Thoracic aorta (tissue), 2 donors: ENCODE data around the gene DRD3. TPM values are rescaled to one million over a fixed set of nuclear protein-coding genes. Genes with fewer than 3 reads are reported as not detected.

Experiments
- ATAC-seq: fragments of 150-250 bp; one replicate; pipeline ENCODE4 v1.8.0; 2017; ENCODE audit warnings: low read depth; ENCODE audit not compliant: insufficient number of reproducible peaks, low FRiP score
- DNase-seq: peaks from one replicate; pipeline ENCODE4 v3.0.0-alpha.2; 2020; ENCODE audit warnings: low spot score
- H3K27ac ChIP-seq, 2 donors: fragments of 200-600 bp; sonication (generic); 1 replicate in 1 of 2; 2 replicates in 1 of 2; pipeline ENCODE4 v1.5.1; 2016; ENCODE audit warnings: mild to moderate bottlenecking in 2 of 2, moderate library complexity in 2 of 2
- H3K27me3 ChIP-seq: fragments of 200-600 bp; sonication (generic); replicated peaks from 2 replicates; pipeline ENCODE4 v1.6.0; 2016; ENCODE audit warnings: mild to moderate bottlenecking; ENCODE audit not compliant: insufficient read depth
- H3K36me3 ChIP-seq: fragments of 200-600 bp; sonication (generic); one replicate; pipeline ENCODE4 v1.5.1; 2016
- H3K4me1 ChIP-seq, 2 donors: fragments of 200-600 bp; sonication (generic); 1 replicate in 1 of 2; 2 replicates in 1 of 2; pipeline versions ENCODE4 v1.5.1 to v1.6.0; 2016; ENCODE audit warnings: low read depth in 2 of 2, mild to moderate bottlenecking in 1 of 2; ENCODE audit not compliant: control insufficient read depth in 1 of 2
- H3K4me3 ChIP-seq: fragments of 200-600 bp; sonication (generic); 2 replicates; pipeline ENCODE4 v1.5.1; 2016; ENCODE audit warnings: mild to moderate bottlenecking
- H3K9me3 ChIP-seq: fragments of 200-600 bp; sonication (generic); 2 replicates; pipeline ENCODE4 v1.5.1; 2016
- total RNA-seq, 2 donors: library from RNA; depleted of rRNA; stranded (reverse); fragments of >200 nt; gene quantifications; one replicate each; pipeline versions ENCODE4 v1.1.0 to v1.2.3, GENCODE V29; 2016
- TF ChIP-seq, protein P1 (sequence below): fragments of 200-600 bp; sonication (generic); IDR thresholded peaks from one replicate; pipeline ENCODE4 v1.5.1; 2019; ENCODE audit warnings: antibody characterized with exemption

Gene DRD3
- total RNA-seq, 2 donors from 2014 or later: not detected

GRCh38 chr3:114079761-114080160, 99.1 kb downstream of the DRD3 start:
- Histone ChIP-seq H3K27ac (peak overlapping the region; percentile 42 to 67), H3K4me3 (no peak overlapping the region), H3K27me3 (no peaks in the 10 kb centered on the region), H3K36me3 (peaks cover 7% of the 10 kb centered on the region), H3K4me1 (peaks cover 15 to 28% of the 10 kb centered on the region in 2 donors), H3K9me3 (no peaks in the 10 kb centered on the region)
- ATAC-seq: no peak
- no peak for DNase-seq
- TF ChIP-seq, protein P1, sequence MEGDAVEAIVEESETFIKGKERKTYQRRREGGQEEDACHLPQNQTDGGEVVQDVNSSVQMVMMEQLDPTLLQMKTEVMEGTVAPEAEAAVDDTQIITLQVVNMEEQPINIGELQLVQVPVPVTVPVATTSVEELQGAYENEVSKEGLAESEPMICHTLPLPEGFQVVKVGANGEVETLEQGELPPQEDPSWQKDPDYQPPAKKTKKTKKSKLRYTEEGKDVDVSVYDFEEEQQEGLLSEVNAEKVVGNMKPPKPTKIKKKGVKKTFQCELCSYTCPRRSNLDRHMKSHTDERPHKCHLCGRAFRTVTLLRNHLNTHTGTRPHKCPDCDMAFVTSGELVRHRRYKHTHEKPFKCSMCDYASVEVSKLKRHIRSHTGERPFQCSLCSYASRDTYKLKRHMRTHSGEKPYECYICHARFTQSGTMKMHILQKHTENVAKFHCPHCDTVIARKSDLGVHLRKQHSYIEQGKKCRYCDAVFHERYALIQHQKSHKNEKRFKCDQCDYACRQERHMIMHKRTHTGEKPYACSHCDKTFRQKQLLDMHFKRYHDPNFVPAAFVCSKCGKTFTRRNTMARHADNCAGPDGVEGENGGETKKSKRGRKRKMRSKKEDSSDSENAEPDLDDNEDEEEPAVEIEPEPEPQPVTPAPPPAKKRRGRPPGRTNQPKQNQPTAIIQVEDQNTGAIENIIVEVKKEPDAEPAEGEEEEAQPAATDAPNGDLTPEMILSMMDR: no peak

GRCh38 chr3:114078126-114078525, 100.7 kb downstream of the DRD3 start:
- Histone ChIP-seq H3K4me1 (peaks cover 15 to 28% of the 10 kb centered on the region in 2 donors), H3K4me3 (no peak overlapping the region), H3K9me3 (no peaks in the 10 kb centered on the region), H3K27me3 (no peaks in the 10 kb centered on the region), H3K27ac (peak overlapping the region in 1 of 2 donors; percentile 31), H3K36me3 (peaks cover 16% of the 10 kb centered on the region)
- DNase-seq (no peak), ATAC-seq (no peak)
- TF ChIP-seq, protein P1: no peak

Other genes starting within 250 kb of the DRD3 start
- 10 to 100 TPM in 1 of 2 donors, 1 to 10 TPM in 1; 6.3 to 13.1 TPM for gene ZDHHC23, start 231.0 kb downstream of the DRD3 start, total RNA-seq
- 1 to 10 TPM; 2.3 to 3.4 TPM for gene CCDC191, start 122.5 kb downstream of the DRD3 start, total RNA-seq
- gene QTRT2, start 122.3 kb downstream of the DRD3 start, total RNA-seq: 10 to 100 TPM; 21.4 to 48.5 TPM
- not detected for gene ZNF80, start 58.5 kb upstream of the DRD3 start, total RNA-seq
- under 1 TPM; 0.14 to 0.21 TPM for gene TIGIT, start 115.0 kb upstream of the DRD3 start, total RNA-seq